DMS153 treated with DMSO at 0.1 percent for 48 hours (cell line): ENCODE data around the gene SHANK1.
A peak's percentile ranks its signal among the peaks of the same experiment; 100 is the strongest.

Experiments
- DNase-seq: peaks from one replicate; lab custom pipeline; 2025; ENCODE audit not compliant: unreplicated experiment; lab: John Stamatoyannopoulos, UW

SHANK1 gene

GRCh38 chr19:50662651-50663481 is 56.7 kb downstream of the SHANK1 start:
- no peak for DNase-seq

GRCh38 chr19:50661766-50662650 is 57.6 kb downstream of the SHANK1 start:
- DNase-seq: no peak

- DNase-seq: no peak
Measured at GRCh38 chr19:50661023-50661422, 58.6 kb downstream of the SHANK1 start.

- no peak for DNase-seq
Measured at GRCh38 chr19:50660088-50660366, 59.6 kb downstream of the SHANK1 start.

GRCh38 chr19:50659318-50660087 is 60.1 kb downstream of the SHANK1 start:
- no peak for DNase-seq

- no peak for DNase-seq
Measured at GRCh38 chr19:50658441-50659317, 60.9 kb downstream of the SHANK1 start.

- DNase-seq: peak; percentile 83
Measured at GRCh38 chr19:50657712-50658440, 61.7 kb downstream of the SHANK1 start.

GRCh38 chr19:50657222-50657669 is 62.4 kb downstream of the SHANK1 start:
- DNase-seq: no peak

GRCh38 chr19:50654882-50655281 is 64.7 kb downstream of the SHANK1 start:
- DNase-seq: no peak

GRCh38 chr19:50652722-50653121 is 66.9 kb downstream of the SHANK1 start:
- no peak for DNase-seq

GRCh38 chr19:50651174-50651573 is 68.4 kb downstream of the SHANK1 start:
- no peak for DNase-seq

- DNase-seq: no peak
Measured at GRCh38 chr19:50649433-50650391, 69.9 kb downstream of the SHANK1 start, which contains the start of gene C19orf81. C19orf81 (plus strand) TSS chr19:50649445; CDS start chr19:50649445, 0 bp downstream.

GRCh38 chr19:50648659-50649058 is 70.9 kb downstream of the SHANK1 start:
- no peak for DNase-seq

GRCh38 chr19:50647879-50648615 is 71.6 kb downstream of the SHANK1 start:
- DNase-seq: no peak

- no peak for DNase-seq
Measured at GRCh38 chr19:50646074-50646807, 73.4 kb downstream of the SHANK1 start.

- no peak for DNase-seq
Measured at GRCh38 chr19:50645107-50645506, 74.5 kb downstream of the SHANK1 start.

- no peak for DNase-seq
Measured at GRCh38 chr19:50644315-50644915, 75.2 kb downstream of the SHANK1 start.
